Loucy (cell line): ENCODE data around the gene LCN12.

Experiments used
- H2AFZ ChIP-seq: fragments of 200-600 bp; sonication (generic); 2 replicates; pipeline ENCODE4 v1.6.0; 2016; ENCODE audit warnings: antibody characterized with exemption, mild to moderate bottlenecking, low read length, moderate library complexity
- H3F3A ChIP-seq: fragments of 200-600 bp; 2 replicates; pipeline ENCODE4 v1.6.0; 2016; ENCODE audit warnings: antibody characterized with exemption, low read depth, mild to moderate bottlenecking
- H3K27me3 ChIP-seq: fragments of 200-600 bp; sonication (generic); 2 replicates; pipeline ENCODE4 v1.6.1; 2014; ENCODE audit warnings: low read length, mild to moderate bottlenecking; ENCODE audit not compliant: insufficient read depth, poor library complexity, severe bottlenecking
- H3K36me3 ChIP-seq: fragments of 200-600 bp; sonication (generic); 2 replicates; pipeline ENCODE4 v1.6.1; 2016; ENCODE audit warnings: low read length; ENCODE audit not compliant: insufficient read depth
- H3K4me1 ChIP-seq: fragments of 200-600 bp; sonication (generic); 2 replicates; pipeline ENCODE4 v1.5.1; 2014; ENCODE audit warnings: low read length, mild to moderate bottlenecking; ENCODE audit not compliant: insufficient read depth, poor library complexity, severe bottlenecking
- H3K4me2 ChIP-seq: fragments of 200-600 bp; sonication (generic); 2 replicates; pipeline ENCODE4 v1.6.0; 2014; ENCODE audit warnings: antibody characterized with exemption, low read length, low read depth, mild to moderate bottlenecking; ENCODE audit not compliant: poor library complexity, severe bottlenecking
- H3K4me3 ChIP-seq: fragments of 200-600 bp; sonication (generic); 2 replicates; pipeline ENCODE4 v1.5.1; 2014; ENCODE audit warnings: low read length, mild to moderate bottlenecking, mixed read lengths; ENCODE audit not compliant: poor library complexity, severe bottlenecking
- H3K79me2 ChIP-seq: fragments of 200-600 bp; sonication (generic); 2 replicates; pipeline ENCODE4 v1.6.1; 2014; ENCODE audit warnings: low read length; ENCODE audit not compliant: insufficient read depth
- H3K9ac ChIP-seq: fragments of 200-600 bp; sonication (generic); 2 replicates; pipeline ENCODE4 v1.6.0; 2014; ENCODE audit warnings: mild to moderate bottlenecking, low read depth, low read length, moderate library complexity; ENCODE audit not compliant: poor library complexity, severe bottlenecking
- H3K9me2 ChIP-seq: fragments of 200-600 bp; sonication (generic); replicated peaks from 2 replicates; pipeline ENCODE4 v1.6.1; 2016; ENCODE audit warnings: low read depth, low read length, mixed read lengths
- H3K9me3 ChIP-seq: fragments of 200-600 bp; sonication (generic); 2 replicates; pipeline ENCODE4 v1.6.1; 2014; ENCODE audit warnings: mild to moderate bottlenecking, antibody characterized with exemption, low read length, low read depth; ENCODE audit not compliant: insufficient read depth
- H4K20me1 ChIP-seq: fragments of 200-600 bp; sonication (generic); 2 replicates; pipeline ENCODE4 v1.6.0; 2014; ENCODE audit warnings: antibody characterized with exemption, low read length, mild to moderate bottlenecking; ENCODE audit not compliant: insufficient read depth, poor library complexity, severe bottlenecking
- CTCF ChIP-seq: fragments of 200-600 bp; sonication (generic); conservative IDR thresholded peaks from 2 replicates; pipeline ENCODE4 v1.5.1; 2014; ENCODE audit warnings: mild to moderate bottlenecking, antibody characterized with exemption, low read length
- EZH2phosphoT487 ChIP-seq: fragments of 200-600 bp; IDR thresholded peaks from 2 replicates; pipeline ENCODE4 v1.6.1; 2018; ENCODE audit warnings: antibody characterized with exemption, mild to moderate bottlenecking, moderate library complexity, borderline replicate concordance

LCN12 gene

GRCh38 chr9:136943291-136944211 lies 8.5 kb upstream of the LCN12 start:
- peaks cover 26% of the 10 kb centered on the region for H3K79me2 ChIP-seq
- peak overlapping the region; percentile 94 for H3K4me2 ChIP-seq
- no peaks in the 10 kb centered on the region for H3K9me3 ChIP-seq
- H2AFZ ChIP-seq = no peak overlapping the region; the same call in 1 of the 2 replicates
- H3K9me2 ChIP-seq = no peaks in the 10 kb centered on the region
- H4K20me1 ChIP-seq = peaks cover 29% of the 10 kb centered on the region
- no peaks in the 10 kb centered on the region for H3K27me3 ChIP-seq
- H3K36me3 ChIP-seq = peaks cover 24% of the 10 kb centered on the region; the same call in 1 of the 2 replicates
- H3F3A ChIP-seq = no peaks in the 10 kb centered on the region
- H3K4me3 ChIP-seq = peak overlapping the region; percentile 98
- no peak for TF ChIP-seq CTCF
- no peak for TF ChIP-seq EZH2phosphoT487
- peak overlapping the region; percentile 95 for H3K9ac ChIP-seq
- peaks cover 17% of the 10 kb centered on the region for H3K4me1 ChIP-seq

GRCh38 chr9:136944212-136944518 lies 7.9 kb upstream of the LCN12 start:
- H3K9me2 ChIP-seq = no peaks in the 10 kb centered on the region
- H3K4me1 ChIP-seq = peaks cover 17% of the 10 kb centered on the region
- no peak overlapping the region; the same call in 1 of the 2 replicates for H2AFZ ChIP-seq
- H3K9ac ChIP-seq = peak overlapping the region; percentile 95
- peaks cover 26% of the 10 kb centered on the region for H3K79me2 ChIP-seq
- no peaks in the 10 kb centered on the region for H3K9me3 ChIP-seq
- H3K4me2 ChIP-seq = peak overlapping the region; percentile 94
- peaks cover 24% of the 10 kb centered on the region; the same call in 1 of the 2 replicates for H3K36me3 ChIP-seq
- H4K20me1 ChIP-seq = peaks cover 29% of the 10 kb centered on the region
- H3K4me3 ChIP-seq = peak overlapping the region; percentile 98
- no peaks in the 10 kb centered on the region for H3K27me3 ChIP-seq
- no peaks in the 10 kb centered on the region for H3F3A ChIP-seq
- TF ChIP-seq EZH2phosphoT487 (no peak), CTCF (no peak)

- Histone ChIP-seq H3K4me2 (peak within 1 kb of the TSS; percentile 94), H4K20me1 (peaks cover 29% of the 10 kb centered on the region), H3K36me3 (peaks cover 24% of the 10 kb centered on the region; the same call in 1 of the 2 replicates), H3K9ac (peak within 1 kb of the TSS; percentile 95), H3F3A (no peaks in the 10 kb centered on the region), H3K9me3 (no peaks in the 10 kb centered on the region), H3K27me3 (no peaks in the 10 kb centered on the region), H2AFZ (peak within 1 kb of the TSS; percentile 74), H3K79me2 (peaks cover 26% of the 10 kb centered on the region), H3K4me3 (peak within 1 kb of the TSS; percentile 98), H3K9me2 (no peaks in the 10 kb centered on the region), H3K4me1 (peaks cover 17% of the 10 kb centered on the region)
- TF ChIP-seq EZH2phosphoT487 (no peak), CTCF (peak; percentile 79)
Measured at GRCh38 chr9:136944519-136945332, 7.3 kb upstream of the LCN12 start, which contains the start of the genes C8G and FBXW5. Gene C8G (plus strand): TSS chr9:136945243. CDS start chr9:136945321, 78 bp downstream. Gene FBXW5 (minus strand): TSS chr9:136944738. CDS start chr9:136944083, 655 bp downstream.
